H1 (cell line): ENCODE data around the gene RAPGEF5. TPM values are rescaled to one million over a fixed set of nuclear protein-coding genes. Genes with fewer than 3 reads are reported as not detected.

Experiments
- polyA plus RNA-seq, 7 experiments: library from polyadenylated mRNA; depleted of rRNA in 3 of 7; stranded (reverse) in 5 of 7; unstranded in 2 of 7; fragments of >200 nt in 5 of 7; fragments of 200-250 nt in 2 of 7; gene quantifications; 1 replicate in 5 of 7; 2 replicates in 1 of 7; 4 replicates in 1 of 7; pipeline versions ENCODE4 v1.2.1 to v1.2.3, GENCODE V29; 2011 to 2013; ENCODE audit warnings: missing spikeins in 2 of 7, mixed read lengths in 2 of 7
- total RNA-seq: library from RNA; stranded (reverse); fragmentation: NEBNext Ultra II Directional; extraction: Animal tissue kit (Norgen Biotek cat#: 25700); gene quantifications from 2 replicates; pipeline ENCODE4 v1.2.1, GENCODE V29; 2021
- TF ChIP-seq, protein P1 (sequence below): fragments of 300-600 bp; sonication (generic); IDR thresholded peaks from 2 replicates; pipeline ENCODE4 v1.7.1; 2012; ENCODE audit warnings: low read length, moderate library complexity, mild to moderate bottlenecking, inconsistent platforms; ENCODE audit not compliant: insufficient replicate concordance

Gene RAPGEF5
- total and polyA plus RNA-seq, 2 of the 8 experiments (the other 6 are each of a cell fraction or from before 2014, with no cell fraction given), result 4.4 to 22.9 TPM

- TF ChIP-seq, protein P1, sequence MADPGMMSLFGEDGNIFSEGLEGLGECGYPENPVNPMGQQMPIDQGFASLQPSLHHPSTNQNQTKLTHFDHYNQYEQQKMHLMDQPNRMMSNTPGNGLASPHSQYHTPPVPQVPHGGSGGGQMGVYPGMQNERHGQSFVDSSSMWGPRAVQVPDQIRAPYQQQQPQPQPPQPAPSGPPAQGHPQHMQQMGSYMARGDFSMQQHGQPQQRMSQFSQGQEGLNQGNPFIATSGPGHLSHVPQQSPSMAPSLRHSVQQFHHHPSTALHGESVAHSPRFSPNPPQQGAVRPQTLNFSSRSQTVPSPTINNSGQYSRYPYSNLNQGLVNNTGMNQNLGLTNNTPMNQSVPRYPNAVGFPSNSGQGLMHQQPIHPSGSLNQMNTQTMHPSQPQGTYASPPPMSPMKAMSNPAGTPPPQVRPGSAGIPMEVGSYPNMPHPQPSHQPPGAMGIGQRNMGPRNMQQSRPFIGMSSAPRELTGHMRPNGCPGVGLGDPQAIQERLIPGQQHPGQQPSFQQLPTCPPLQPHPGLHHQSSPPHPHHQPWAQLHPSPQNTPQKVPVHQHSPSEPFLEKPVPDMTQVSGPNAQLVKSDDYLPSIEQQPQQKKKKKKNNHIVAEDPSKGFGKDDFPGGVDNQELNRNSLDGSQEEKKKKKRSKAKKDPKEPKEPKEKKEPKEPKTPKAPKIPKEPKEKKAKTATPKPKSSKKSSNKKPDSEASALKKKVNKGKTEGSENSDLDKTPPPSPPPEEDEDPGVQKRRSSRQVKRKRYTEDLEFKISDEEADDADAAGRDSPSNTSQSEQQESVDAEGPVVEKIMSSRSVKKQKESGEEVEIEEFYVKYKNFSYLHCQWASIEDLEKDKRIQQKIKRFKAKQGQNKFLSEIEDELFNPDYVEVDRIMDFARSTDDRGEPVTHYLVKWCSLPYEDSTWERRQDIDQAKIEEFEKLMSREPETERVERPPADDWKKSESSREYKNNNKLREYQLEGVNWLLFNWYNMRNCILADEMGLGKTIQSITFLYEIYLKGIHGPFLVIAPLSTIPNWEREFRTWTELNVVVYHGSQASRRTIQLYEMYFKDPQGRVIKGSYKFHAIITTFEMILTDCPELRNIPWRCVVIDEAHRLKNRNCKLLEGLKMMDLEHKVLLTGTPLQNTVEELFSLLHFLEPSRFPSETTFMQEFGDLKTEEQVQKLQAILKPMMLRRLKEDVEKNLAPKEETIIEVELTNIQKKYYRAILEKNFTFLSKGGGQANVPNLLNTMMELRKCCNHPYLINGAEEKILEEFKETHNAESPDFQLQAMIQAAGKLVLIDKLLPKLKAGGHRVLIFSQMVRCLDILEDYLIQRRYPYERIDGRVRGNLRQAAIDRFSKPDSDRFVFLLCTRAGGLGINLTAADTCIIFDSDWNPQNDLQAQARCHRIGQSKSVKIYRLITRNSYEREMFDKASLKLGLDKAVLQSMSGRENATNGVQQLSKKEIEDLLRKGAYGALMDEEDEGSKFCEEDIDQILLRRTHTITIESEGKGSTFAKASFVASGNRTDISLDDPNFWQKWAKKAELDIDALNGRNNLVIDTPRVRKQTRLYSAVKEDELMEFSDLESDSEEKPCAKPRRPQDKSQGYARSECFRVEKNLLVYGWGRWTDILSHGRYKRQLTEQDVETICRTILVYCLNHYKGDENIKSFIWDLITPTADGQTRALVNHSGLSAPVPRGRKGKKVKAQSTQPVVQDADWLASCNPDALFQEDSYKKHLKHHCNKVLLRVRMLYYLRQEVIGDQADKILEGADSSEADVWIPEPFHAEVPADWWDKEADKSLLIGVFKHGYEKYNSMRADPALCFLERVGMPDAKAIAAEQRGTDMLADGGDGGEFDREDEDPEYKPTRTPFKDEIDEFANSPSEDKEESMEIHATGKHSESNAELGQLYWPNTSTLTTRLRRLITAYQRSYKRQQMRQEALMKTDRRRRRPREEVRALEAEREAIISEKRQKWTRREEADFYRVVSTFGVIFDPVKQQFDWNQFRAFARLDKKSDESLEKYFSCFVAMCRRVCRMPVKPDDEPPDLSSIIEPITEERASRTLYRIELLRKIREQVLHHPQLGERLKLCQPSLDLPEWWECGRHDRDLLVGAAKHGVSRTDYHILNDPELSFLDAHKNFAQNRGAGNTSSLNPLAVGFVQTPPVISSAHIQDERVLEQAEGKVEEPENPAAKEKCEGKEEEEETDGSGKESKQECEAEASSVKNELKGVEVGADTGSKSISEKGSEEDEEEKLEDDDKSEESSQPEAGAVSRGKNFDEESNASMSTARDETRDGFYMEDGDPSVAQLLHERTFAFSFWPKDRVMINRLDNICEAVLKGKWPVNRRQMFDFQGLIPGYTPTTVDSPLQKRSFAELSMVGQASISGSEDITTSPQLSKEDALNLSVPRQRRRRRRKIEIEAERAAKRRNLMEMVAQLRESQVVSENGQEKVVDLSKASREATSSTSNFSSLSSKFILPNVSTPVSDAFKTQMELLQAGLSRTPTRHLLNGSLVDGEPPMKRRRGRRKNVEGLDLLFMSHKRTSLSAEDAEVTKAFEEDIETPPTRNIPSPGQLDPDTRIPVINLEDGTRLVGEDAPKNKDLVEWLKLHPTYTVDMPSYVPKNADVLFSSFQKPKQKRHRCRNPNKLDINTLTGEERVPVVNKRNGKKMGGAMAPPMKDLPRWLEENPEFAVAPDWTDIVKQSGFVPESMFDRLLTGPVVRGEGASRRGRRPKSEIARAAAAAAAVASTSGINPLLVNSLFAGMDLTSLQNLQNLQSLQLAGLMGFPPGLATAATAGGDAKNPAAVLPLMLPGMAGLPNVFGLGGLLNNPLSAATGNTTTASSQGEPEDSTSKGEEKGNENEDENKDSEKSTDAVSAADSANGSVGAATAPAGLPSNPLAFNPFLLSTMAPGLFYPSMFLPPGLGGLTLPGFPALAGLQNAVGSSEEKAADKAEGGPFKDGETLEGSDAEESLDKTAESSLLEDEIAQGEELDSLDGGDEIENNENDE, result no peak
- TF ChIP-seq, all 59 proteins: peak for 0
Observed at GRCh38 chr7:22325671-22326070, 31.3 kb downstream of the RAPGEF5 start (continued).
